HG03196 (cell line): ENCODE data around the gene PHC2.

ENCODE experiments used
- ATAC-seq: cut with Tn5 transposase; IDR thresholded peaks from one replicate; pipeline ENCODE4 v1.9.1; 2021; ENCODE audit not compliant: unreplicated experiment

Gene PHC2

DNA sequence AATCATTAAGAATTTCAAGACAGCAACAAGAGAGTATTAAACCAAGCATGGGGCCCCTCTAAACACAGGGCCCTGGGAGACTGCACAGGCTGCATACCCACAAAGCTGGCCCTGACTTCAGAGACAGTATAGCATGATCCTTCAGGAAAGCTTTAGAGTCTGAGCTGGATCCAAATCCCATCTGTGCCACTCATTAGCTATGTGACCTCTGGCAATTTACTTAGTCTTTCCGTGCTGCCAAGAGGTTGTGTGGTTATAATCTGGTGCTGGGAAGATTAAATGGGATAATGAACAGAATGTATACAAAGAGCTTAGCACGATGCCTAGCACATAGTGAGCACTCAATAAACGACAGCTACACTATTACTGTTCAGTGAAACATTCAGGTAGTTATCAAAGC is 4.0 kb downstream of the PHC2 start:
- no peak for ATAC-seq

DNA sequence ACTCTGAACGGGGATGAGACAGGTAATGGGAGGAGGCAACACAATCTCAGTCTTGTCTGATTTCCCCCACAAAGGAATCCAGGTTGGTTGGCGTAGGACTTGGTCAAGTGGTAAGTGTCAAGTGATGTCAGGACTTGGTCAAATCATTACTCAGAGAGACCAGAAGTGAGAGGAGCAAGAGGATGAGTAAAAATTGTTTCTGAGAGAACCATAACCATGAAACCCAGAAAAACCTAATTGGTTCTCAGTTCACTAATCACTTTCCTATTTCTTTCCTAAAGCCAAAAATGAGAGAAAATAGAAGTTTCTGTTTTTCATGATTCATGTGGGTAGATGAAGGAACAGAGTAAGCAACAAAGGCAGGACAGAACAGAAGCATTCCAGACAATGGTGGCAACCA is 5.0 kb downstream of the PHC2 start:
- no peak for ATAC-seq

DNA sequence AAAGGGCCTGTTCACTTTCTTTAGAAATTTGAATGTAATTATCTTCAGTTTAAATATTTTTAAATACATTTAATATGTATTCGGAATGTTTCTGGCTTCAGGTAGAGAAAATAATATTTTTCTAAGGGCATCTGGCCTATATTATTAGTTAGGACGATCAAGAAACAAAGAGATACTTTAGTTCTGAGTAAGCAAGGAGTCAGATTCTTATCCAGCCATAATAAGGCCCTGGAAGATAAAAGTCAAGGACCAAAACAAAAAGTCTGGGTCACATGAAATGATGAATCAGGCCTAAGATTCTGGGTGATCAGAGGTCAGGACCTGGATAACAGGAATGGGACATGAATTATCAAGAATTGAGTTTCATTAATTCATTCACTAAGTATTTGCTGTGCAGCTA is 6.3 kb downstream of the PHC2 start:
- no peak for ATAC-seq

DNA sequence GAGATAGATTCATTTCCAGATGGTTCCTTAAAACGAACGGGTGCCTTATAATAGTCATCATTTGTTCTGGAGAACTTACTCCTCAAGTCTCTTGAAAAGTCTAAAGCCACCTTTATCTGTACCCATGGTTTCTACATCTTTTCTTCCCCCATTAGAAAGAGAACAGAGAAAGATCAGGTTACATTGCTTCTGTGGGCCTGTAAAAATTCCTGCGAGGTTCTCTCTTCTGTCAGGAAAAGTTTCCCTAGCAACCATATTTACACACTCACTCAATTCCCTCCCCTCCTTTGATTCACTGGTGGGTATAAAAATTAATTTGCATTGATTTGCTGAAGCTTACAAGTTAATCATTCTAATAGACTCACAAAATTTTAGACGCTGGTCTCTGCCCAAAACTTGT is 6.7 kb downstream of the PHC2 start:
- no peak for ATAC-seq

DNA sequence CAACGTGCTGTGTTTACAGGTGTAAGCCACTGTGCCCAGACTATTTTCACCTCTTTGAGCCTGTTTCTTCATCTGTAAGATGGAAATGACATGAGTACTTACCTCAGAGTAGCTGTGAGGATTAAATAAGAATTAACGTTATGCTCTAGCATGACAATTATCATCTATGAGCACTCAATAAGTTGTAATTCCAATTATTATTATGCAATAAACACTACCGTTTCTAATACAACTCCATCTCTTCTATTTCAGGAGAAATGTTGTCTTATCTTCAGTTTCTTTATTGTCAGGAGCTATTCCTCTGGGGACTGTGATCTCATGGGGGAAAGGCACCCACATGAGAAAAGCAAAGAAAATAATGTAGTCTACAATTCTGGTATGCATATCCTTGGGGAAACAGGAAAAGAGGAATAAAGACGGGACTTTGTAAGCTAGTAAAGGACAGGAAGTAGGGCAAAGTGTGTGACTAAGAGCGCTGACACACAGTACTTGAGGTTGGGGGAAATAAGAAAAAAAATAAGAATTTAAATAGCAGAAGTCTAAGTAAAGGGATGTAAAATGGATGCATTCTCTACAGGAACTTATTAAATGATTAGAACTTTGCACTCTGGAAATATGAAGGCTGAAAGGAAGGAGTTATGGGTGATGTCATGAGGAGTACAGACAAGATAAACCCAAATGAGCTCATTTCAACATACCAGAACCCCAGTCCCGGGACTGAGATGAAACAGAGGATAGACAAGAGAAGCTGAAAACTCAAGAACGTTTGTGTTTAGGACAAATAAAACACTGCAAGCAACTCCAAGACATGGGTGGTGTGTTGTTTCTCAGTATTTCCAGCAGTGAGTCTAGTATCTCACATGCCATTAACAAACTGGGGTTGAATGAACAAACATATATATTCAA is 9.8 kb downstream of the PHC2 start:
- no peak for ATAC-seq

DNA sequence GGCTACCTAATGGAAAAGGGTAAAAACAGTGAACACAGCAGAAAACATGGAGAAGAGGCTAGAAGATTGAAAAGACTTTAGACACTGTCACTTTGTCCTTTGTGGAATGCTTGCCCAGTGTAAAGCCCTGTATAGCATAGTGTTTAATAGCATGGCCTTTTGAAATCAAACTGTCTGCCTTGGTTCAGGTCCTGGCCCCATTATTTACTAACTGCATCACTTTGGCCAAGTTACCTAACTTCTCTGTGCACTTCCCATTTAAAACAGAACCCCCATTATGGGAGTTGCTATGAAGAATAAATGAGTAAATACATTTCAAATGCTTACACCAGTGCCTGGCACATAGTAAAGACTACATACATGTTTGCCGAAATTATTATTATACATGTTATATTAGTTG is 12.1 kb downstream of the PHC2 start:
- ATAC-seq = no peak

DNA sequence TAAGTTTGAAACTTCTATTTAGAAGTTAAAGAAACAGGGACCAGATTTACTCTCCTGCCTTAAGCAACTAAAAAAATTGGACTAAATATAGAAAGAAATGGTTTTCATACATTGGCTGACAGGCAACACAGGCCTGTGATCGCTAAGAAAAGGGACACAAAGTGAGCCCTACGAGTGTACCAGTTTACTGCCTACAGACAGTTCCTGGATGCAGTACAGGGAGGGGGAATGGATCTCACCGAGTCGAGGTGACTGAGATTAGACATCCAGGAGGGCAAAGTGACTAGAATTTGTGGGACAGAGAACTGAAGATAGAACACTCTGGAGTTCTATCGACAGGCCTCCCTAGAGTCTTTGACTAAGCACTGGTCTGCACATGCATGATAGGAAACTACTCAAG is 16.0 kb downstream of the PHC2 start:
- no peak for ATAC-seq

DNA sequence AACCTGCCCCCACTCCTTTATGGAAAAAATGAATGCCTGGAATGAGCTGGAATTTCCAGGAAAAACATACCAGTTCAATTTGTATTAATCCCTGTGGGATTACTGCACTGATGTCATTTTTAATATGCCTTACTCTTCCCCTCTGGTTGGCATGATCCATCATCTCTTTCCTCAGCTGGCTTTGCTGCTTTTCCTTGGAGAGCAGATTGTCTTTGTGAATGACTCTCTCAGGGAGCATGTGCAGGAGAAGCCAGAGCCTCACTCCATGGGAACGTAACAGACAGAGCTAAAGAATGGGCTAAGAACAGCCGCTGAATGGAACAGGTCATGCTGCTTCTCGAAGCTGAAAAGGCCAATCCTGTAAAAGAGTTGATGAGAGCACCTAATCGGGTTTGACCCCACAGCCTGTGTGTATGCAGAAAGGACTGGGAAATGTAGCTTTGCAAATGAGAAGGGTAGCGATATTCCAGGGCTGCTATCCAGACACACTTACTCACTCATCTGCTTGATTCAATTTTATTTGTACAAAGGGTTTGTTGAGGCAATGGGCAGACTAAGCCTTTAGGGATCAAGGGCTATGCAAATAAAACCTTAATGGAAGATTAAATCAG is 20.7 kb downstream of the PHC2 start:
- ATAC-seq = no peak

DNA sequence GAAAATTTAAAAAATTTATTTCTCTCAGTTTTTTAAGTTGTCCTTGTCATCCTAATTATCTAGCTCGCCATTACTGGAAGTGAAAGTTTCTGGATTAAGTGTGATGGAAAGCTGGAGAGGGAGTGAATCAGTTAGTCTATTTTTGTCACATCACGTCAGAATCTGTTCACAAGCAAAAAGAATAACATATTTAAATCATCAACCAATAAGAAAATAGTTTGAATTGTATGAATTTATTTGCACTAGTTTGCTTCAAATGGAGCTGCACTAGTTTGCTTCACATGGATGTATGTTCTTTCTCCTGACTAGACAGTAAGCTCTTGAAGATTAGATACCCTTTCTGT is 22.8 kb downstream of the PHC2 start:
- ATAC-seq = no peak

DNA sequence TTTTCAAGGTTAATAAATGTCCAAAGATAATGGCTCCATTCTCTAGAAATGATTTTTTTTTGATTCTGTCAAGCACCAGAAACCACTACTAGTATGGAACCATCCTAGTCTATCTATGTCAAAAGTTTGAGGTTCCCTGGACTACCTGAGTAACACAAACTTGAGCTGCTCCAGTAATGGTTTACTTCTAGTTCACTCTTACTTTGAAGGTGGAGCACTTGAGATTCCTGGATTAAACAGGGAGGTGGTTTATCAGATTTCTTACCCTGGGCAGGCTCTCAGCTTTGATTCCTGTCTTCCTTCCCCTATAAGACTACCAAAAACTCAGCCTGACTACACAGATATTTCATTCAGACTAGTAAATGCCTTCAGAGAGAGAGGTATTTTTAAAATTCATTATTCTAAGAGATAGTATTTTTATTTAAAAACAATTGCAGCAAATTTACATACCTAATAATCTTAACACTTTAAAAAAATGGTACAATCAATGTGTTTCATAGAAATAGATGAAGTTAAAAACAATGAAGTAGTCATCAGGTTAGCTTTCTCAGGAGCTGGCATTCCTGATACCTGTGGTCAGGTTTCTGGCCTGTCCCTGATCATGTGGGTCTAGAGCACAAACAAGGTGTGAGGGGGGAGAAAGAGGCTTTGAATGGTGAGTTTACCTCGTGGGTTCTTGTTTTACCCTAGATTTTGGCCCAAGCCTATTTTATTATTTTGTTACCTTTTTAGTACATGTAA is 23.4 kb downstream of the PHC2 start:
- ATAC-seq = no peak

DNA sequence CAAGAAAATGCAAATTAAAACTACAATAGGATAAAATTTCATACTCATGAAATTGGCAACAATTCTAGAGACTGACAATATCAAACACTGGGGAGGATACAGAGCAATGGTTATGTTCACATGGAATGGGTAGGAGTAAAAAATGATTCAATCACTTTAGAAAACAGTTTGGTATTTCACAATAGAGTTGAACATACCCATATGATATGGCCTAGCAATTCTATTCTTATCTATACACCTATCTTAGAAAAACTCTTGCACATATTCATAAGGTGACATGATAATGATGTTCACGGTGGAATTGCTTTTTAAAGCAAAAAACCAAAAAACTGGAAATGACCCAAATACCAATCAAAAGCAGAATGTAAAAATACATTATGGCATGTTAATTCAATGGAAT is 28.7 kb downstream of the PHC2 start:
- ATAC-seq = no peak

DNA sequence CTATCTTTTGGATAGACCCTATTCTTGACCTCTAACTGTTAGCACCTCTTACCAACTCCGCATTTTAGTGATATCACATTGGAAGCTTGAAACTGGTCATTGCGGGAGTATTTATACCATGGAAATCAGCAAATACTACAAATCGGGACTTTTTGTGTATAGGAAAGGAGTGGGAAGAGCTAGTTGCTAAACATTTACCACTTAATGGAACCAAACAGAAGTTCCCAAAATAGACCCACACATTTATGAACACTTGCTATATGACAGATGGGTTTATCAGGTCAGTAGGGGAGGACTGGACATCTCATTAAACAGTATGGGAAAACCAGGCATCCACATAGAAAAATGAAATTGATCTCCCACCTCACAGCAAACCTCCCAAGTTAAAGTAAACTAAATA is 29.4 kb downstream of the PHC2 start:
- no peak for ATAC-seq

DNA sequence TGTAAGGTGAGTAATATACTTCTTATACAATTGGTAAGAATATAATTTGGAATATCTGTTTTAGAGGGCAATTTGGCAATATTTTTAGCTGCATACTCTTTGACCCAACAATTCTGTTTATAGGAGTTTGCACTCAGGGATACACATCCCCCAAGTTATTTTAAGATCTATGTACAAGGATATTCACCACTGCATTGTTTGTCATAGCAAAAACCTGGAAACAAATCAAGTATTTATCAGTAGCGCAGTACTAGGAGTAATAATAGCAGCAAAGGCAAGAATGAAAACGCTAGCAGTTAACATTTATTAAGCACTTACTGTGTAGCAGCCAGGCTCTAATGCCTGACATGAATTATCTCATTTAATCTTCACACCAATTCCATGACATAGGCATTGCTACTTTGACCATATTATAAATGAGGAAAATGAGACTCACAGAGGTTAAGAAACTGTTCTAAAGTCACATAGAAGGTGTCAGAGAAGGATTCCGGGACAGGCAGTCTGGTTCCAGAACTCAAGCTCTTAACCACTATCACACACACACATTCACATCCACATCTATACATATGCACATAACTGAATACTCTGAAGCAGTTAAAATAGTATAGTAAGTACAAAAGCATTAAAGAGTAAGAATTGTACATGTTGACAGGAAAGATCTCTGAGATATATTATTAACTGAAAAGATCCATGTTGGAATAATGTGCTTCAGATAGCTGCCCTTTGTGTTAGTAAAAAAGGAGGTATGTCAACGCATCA is 30.6 kb downstream of the PHC2 start:
- no peak for ATAC-seq

DNA sequence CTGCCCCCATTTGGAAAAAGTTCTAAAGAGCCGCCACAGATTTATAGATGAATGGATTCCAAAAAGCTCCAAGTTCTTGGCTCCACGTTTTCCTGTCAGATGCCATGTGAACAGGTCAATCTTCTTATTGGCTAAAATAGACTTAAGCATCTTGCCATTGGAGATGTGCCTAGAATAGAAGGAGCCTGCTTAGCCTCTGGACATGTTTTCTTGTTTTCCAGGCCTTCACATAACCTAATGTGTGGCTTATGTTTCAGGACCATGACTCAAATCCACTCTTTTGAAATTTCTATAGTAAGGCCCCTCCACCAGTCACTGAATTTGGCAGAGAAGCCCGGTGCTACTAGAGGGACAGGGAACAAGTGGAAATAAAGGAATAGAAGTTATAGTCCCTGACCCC is 31.5 kb downstream of the PHC2 start:
- ATAC-seq = no peak

DNA sequence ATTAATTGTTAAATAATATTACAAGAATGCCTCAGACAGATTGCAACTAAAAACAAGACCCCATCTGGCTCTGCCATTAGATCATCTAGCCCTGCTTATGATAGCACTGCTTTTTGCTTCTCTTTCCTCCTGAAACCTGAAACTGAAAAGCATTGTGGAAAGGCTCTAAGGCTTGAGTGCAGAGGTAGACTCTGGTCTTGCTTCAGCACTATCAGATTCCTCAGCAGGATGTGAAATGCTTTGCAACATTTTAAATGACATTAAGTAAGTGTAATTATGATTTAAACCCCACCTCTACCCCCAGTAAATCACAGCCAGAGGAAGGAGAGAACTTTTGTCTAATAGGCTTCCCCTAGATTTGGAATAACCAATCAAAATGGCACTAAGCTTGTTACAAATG is 32.9 kb downstream of the PHC2 start:
- ATAC-seq = no peak

DNA sequence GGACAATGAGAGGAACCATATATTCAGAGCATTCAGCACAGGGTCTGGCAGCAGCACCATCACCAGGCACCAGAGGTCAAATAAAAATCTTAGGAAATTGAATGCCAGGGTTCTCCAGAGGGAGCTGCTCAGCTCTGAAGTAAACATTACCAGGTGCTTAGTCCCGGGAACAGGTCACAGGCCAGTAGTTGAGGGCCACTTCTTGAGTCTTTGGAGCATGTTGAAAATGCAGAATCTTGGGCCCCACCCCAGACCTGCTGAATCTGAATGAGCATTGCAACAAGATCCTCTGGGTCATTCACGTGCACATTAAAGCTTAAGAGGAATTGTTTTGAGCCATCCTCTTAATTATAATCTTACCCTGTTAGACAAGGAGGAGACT is 33.8 kb downstream of the PHC2 start:
- ATAC-seq = no peak

DNA sequence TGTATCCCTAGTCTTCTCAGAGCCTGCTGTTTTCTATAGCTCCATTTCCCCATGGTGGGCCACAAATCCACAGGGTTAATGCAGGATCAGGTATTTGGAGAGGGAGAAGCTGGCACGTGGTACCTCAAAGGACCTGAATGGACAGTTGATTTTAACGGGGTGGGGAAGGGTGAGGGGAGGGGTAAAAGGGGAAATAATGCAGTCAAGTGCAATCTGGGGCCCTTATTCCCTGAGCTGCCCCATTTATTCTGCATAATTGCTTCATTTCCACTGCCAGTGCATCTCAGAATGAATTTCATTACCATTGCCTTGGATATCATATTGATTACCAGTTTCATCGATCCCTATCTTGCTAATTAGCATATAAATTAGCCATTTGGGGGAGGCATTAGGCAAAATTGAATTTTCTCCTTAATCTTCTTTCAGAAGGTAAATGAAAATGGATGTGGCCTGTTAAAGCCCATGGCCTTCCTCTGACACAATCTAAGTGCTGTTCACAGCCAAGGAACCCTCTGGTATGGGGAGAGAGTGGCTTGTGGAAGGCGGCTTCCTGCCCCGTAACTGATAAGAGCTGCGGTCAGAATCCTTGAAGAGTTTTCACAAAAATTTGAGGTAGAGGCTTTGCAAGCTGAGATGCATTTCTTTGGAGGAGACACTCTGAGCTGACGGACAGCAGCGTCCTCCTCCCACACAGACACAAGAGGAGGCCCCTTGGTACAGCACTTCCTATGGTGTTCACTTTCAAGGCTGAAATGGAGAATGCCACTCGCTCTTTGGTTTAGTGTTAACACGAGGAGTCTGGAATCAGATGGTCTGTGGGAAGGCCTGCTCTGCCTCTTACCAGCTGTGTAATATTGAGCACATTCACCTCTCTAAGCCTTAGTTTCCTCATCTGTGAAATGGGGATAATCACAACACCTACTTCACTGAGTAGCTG is 34.4 kb downstream of the PHC2 start:
- no peak for ATAC-seq

DNA sequence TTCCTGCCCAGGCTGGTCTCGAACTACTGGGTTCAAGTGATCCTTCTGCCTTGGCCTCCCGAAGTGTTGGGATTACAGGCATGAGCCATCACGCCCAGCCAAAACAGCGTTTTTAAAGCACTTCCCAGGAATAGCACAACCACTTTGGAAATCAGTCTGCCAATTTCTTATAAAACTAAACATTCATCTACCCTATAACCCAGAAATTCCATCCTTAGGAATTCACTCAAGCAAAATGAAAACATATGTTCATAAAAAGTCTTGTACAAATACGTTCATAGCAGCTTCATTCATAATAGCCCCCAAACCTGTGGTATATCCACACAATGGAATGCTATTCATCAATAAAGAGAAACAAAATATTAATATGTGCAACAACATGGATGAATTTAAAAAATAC is 36.1 kb downstream of the PHC2 start:
- no peak for ATAC-seq

DNA sequence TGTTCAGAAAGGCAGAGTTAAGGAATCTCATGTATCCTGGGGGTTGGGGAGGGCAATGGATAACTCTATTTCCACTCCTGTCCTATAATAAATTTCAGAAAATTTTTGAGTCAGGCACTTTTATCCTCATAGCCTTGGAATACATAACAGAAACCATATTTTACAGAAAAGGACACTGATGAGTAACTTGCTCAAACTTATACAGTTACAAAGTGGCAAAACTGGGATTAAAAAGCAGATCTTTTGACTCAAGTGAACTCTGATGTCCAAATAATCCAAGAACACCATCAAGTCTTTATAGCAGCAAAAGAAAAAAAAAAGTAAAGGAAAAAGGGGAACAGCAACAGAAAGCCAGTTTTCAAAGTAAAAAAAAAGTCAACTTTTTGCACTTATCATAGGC is 36.9 kb downstream of the PHC2 start:
- ATAC-seq = no peak

DNA sequence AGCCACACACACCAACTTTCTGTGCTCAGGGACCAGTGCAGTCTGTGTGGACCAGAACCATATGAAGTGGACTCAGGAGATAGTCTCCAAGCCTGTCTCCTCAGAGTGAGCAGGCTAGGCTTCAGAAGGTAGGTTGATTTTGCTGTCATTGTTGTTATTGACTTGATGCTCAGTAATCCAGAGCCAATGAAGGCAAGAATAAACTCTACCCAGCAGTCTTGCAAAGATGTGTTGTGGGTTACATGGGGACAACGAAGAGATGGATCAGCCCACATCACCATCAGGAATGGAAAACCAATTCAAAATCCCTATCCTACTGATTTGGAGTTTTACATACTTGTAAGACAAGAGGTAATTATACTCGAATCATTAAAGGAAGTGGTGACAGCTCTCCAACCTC is 37.4 kb downstream of the PHC2 start:
- no peak for ATAC-seq
